B cell (primary cell): ENCODE results near the gene RSPO4. TPM values are rescaled to one million over a fixed set of nuclear protein-coding genes. Genes with fewer than 3 reads are reported as not detected.

Experiments
- ATAC-seq: fragments of 200-7000 bp; cut with Tn5 transposase; one replicate; pipeline ENCODE4 v1.10.0; 2021; ENCODE audit warnings: low read depth, mild to moderate bottlenecking, moderate number of reproducible peaks, moderate library complexity
- CTCF ChIA-PET: fragments of 350-600 bp; sonication (Branson Sonifier 250); formaldehyde crosslinking; loops from one replicate; lab custom pipeline; 2021; ENCODE audit warnings: antibody characterized with exemption, inconsistent platforms; lab: Charles Lee
- POLR2A ChIA-PET: fragments of 350-600 bp; sonication (Branson Sonifier 250); formaldehyde crosslinking; loops from one replicate; lab custom pipeline; 2021; ENCODE audit warnings: antibody characterized with exemption; lab: Charles Lee
- DNase-seq: peaks from one replicate; pipeline ENCODE4 v3.0.0; 2013
- H2AFZ ChIP-seq: 2 replicates; pipeline ENCODE4 v1.6.1; 2012; ENCODE audit warnings: mild to moderate bottlenecking, low read depth, low read length; ENCODE audit not compliant: insufficient read depth, poor library complexity, severe bottlenecking
- H3K27ac ChIP-seq, 2 donors: 1 replicate in 1 of 2; 2 replicates in 1 of 2; pipeline ENCODE4 v1.5.1; 2012 to 2013; ENCODE audit warnings: low read length in 2 of 2, mild to moderate bottlenecking in 2 of 2, moderate library complexity in 1 of 2
- H3K27me3 ChIP-seq, 4 experiments: fragments of 200-600 bp in 1 of 4; sonication (generic) in 1 of 4; replicated peaks in 1 of 4; 1 replicate in 2 of 4; 2 replicates in 2 of 4; pipeline versions ENCODE4 v1.6.1 to v1.7.0; 2013 to 2016; ENCODE audit warnings: low read length in 3 of 4, mild to moderate bottlenecking in 2 of 4, mixed read lengths in 1 of 4, moderate library complexity in 1 of 4; ENCODE audit not compliant: insufficient read depth in 4 of 4, control insufficient read depth in 3 of 4; ENCODE audit errors: control extremely low read depth in 1 of 4
- H3K36me3 ChIP-seq, 2 experiments: replicated peaks in 1 of 2; 1 replicate in 1 of 2; 2 replicates in 1 of 2; pipeline versions ENCODE4 v1.6.1 to v1.7.1; 2013; ENCODE audit warnings: low read length in 1 of 2; ENCODE audit not compliant: insufficient read depth in 2 of 2, control insufficient read depth in 1 of 2; ENCODE audit errors: control extremely low read depth in 1 of 2, extremely low read depth in 1 of 2
- H3K4me1 ChIP-seq, 2 donors: fragments of 200-600 bp in 1 of 2; sonication (generic) in 1 of 2; 1 replicate in 1 of 2; 2 replicates in 1 of 2; pipeline versions ENCODE4 v1.5.1 to v1.6.1; 2013 to 2017; ENCODE audit warnings: low read length in 2 of 2; ENCODE audit not compliant: control insufficient read depth in 2 of 2, insufficient read depth in 2 of 2
- H3K4me2 ChIP-seq: replicated peaks from 2 replicates; pipeline ENCODE3; 2012; ENCODE audit warnings: mild to moderate bottlenecking, low read depth, low read length; ENCODE audit not compliant: poor library complexity, severe bottlenecking
- H3K4me3 ChIP-seq, 5 experiments: fragments of 200-600 bp in 1 of 5; sonication (generic) in 1 of 5; 1 replicate in 3 of 5; 2 replicates in 2 of 5; pipeline versions ENCODE4 v1.5.1 to v1.7.0; 2011 to 2016; ENCODE audit warnings: low read length in 4 of 5, mild to moderate bottlenecking in 4 of 5, low read depth in 2 of 5, control low read depth in 1 of 5, moderate library complexity in 1 of 5; ENCODE audit not compliant: insufficient read depth in 1 of 5; ENCODE audit errors: control extremely low read depth in 1 of 5, extremely low read depth in 1 of 5
- H3K79me2 ChIP-seq: fragments of 200-600 bp; sonication (generic); one replicate; pipeline ENCODE4 v1.6.0; 2016; ENCODE audit warnings: low read length; ENCODE audit not compliant: control insufficient read depth, insufficient read depth
- H3K9ac ChIP-seq: fragments of 200-600 bp; sonication (generic); 2 replicates; pipeline ENCODE4 v1.6.1; 2017; ENCODE audit warnings: mild to moderate bottlenecking, low read length, moderate library complexity
- H3K9me3 ChIP-seq, 3 donors: one replicate each; pipeline versions ENCODE4 v1.6.1 to v1.7.1; 2013; ENCODE audit warnings: low read length in 2 of 3; ENCODE audit not compliant: control insufficient read depth in 2 of 3, insufficient read depth in 1 of 3; ENCODE audit errors: control extremely low read depth in 1 of 3
- H4K20me1 ChIP-seq: 2 replicates; pipeline ENCODE4 v1.6.0; 2012; ENCODE audit warnings: mild to moderate bottlenecking, low read length; ENCODE audit not compliant: insufficient read depth, control insufficient read depth, poor library complexity, severe bottlenecking
- H3K27ac Mint-ChIP-seq: one replicate; pipeline ENCODE4 v1.8.0; 2021; ENCODE audit warnings: mixed read lengths
- H3K27me3 Mint-ChIP-seq: one replicate; pipeline ENCODE4 v1.8.0; 2021; ENCODE audit warnings: mixed read lengths
- H3K4me1 Mint-ChIP-seq: one replicate; pipeline ENCODE4 v1.8.0; 2021; ENCODE audit warnings: mixed read lengths
- H3K4me3 Mint-ChIP-seq: one replicate; pipeline ENCODE4 v1.8.0; 2021; ENCODE audit warnings: mixed read lengths
- H3K9me3 Mint-ChIP-seq: one replicate; pipeline ENCODE4 v1.8.0; 2022; ENCODE audit warnings: mixed read lengths; ENCODE audit not compliant: insufficient read depth
- CTCF ChIP-seq: fragments of 200-600 bp; IDR thresholded peaks from one replicate; pipeline ENCODE4 v1.8.0; 2022; ENCODE audit warnings: antibody characterized with exemption, mild to moderate bottlenecking
- EZH2 ChIP-seq: IDR thresholded peaks from 2 replicates; pipeline ENCODE4 v1.6.1; 2012; ENCODE audit warnings: borderline replicate concordance, low read depth, mild to moderate bottlenecking, moderate library complexity, low read length; ENCODE audit not compliant: insufficient read depth, poor library complexity, severe bottlenecking
- WGBS: methylation state at CpG from one replicate; pipeline ENCODE4 v1.1.5; 2013; ENCODE audit warnings: missing lambda C conversion rate; ENCODE audit not compliant: insufficient coverage; 5-methylcytosine and 5-hydroxymethylcytosine counted together
- intact Hi-C: fragments of 100-400 bp; cut with micrococcal nuclease; formaldehyde crosslinking; loops from one replicate; pipeline ENCODE4 v1.10.0; 2022
- polyA plus RNA-seq: library from polyadenylated mRNA; depleted of rRNA; stranded (reverse); fragments of >200 nt; gene quantifications from 2 replicates; pipeline ENCODE4 v1.2.3, GENCODE V29; 2012
- total RNA-seq, 2 donors: library from RNA; stranded (reverse); fragments of 120-200 nt in 1 of 2; gene quantifications; 1 replicate in 1 of 2; 2 replicates in 1 of 2; pipeline versions ENCODE4 v1.2.3 to v1.2.4, GENCODE V29; 2013 to 2022

The RSPO4 gene
- total and polyA plus RNA-seq, 2 donors (not counting 1 experiment from before 2014, with no cell fraction given) = 0.04 to 0.37 TPM

- CTCF ChIA-PET = interaction anchor here (0.9 to 2.8 kb wide), 2 partner anchors 10 to 20 kb away, joined by 4 to 13 read pairs; no protein-coding TSS in a partner anchor
- no peak for ATAC-seq
- H3K4me2 ChIP-seq = no peak overlapping the region
These were observed 26.1 kb downstream of the RSPO4 start for GRCh38 chr20:976033-976432.

GRCh38 chr20:973785-974194 lies 28.3 kb downstream of the RSPO4 start:
- no peak overlapping the region for H3K9ac ChIP-seq
- no peaks in the 10 kb centered on the region for H3K9me3 ChIP-seq
- peak overlapping the region; percentile 46 for H2AFZ ChIP-seq
- no peaks in the 10 kb centered on the region for H3K9me3 Mint-ChIP-seq
- H3K4me1 ChIP-seq = no peaks in the 10 kb centered on the region
- POLR2A ChIA-PET = no interaction called here
- H3K27ac Mint-ChIP-seq = no peak overlapping the region
- H3K4me3 Mint-ChIP-seq = no peak overlapping the region
- 25% methylated on average over 2 of the region's 6 CpGs for WGBS
- H3K4me2 ChIP-seq = no peak overlapping the region
- TF ChIP-seq CTCF (peak; percentile 29), EZH2 (no peak)
- no peaks in the 10 kb centered on the region for H4K20me1 ChIP-seq
- no peaks in the 10 kb centered on the region for H3K4me1 Mint-ChIP-seq
- ATAC-seq (peak; percentile 33), DNase-seq (peak; percentile 33)
- peaks cover 11% of the 10 kb centered on the region for H3K27me3 Mint-ChIP-seq
- H3K27me3 ChIP-seq = peaks cover 0 to 5% (median 0%) of the 10 kb centered on the region in 4 experiments
- no peaks in the 10 kb centered on the region for H3K79me2 ChIP-seq
- H3K4me3 ChIP-seq = no peak overlapping the region
- CTCF ChIA-PET = interaction anchor here (0.9 kb wide), 2 partner anchors 15 to 18 kb away, joined by 3 read pairs; no protein-coding TSS in a partner anchor
- no peaks in the 10 kb centered on the region for H3K36me3 ChIP-seq
- H3K27ac ChIP-seq = no peak overlapping the region
- intact Hi-C loops = no loop called here

More at GRCh38 chr20:976033-976432, 26.1 kb downstream of the RSPO4 start:
- POLR2A ChIA-PET = no interaction called here
- Histone ChIP-seq H3K79me2 (no peaks in the 10 kb centered on the region), H3K4me1 (no peaks in the 10 kb centered on the region), H4K20me1 (no peaks in the 10 kb centered on the region), H3K9ac (no peak overlapping the region), H3K9me3 (no peaks in the 10 kb centered on the region), H3K27me3 (peaks cover 0 to 6% (median 0%) of the 10 kb centered on the region in 4 experiments), H3K36me3 (no peaks in the 10 kb centered on the region), H3K27ac (no peak overlapping the region), H2AFZ (no peak overlapping the region), H3K4me3 (no peak overlapping the region)
- 83% methylated on average over 2 of the region's 2 CpGs for WGBS
- no peak for DNase-seq
- Mint-ChIP-seq H3K9me3 (no peaks in the 10 kb centered on the region), H3K27ac (no peak overlapping the region), H3K4me1 (no peaks in the 10 kb centered on the region), H3K4me3 (no peak overlapping the region), H3K27me3 (peaks cover 21% of the 10 kb centered on the region)
- intact Hi-C loops = no loop called here
- TF ChIP-seq CTCF = no peak
- TF ChIP-seq EZH2 = no peak
